Liver (tissue), 3 donors: ENCODE data around the gene TMEM63C.

ENCODE experiments used
- JUND ChIP-seq, 2 donors: IDR thresholded peaks; 2 replicates each; pipeline ENCODE4 v1.6.1; 2016; ENCODE audit warnings: antibody characterized with exemption in 2 of 2
- RAD21 ChIP-seq, 2 donors: IDR thresholded peaks; 2 replicates each; pipeline ENCODE4 v1.6.1; 2016; ENCODE audit warnings: antibody characterized with exemption in 2 of 2, mild to moderate bottlenecking in 2 of 2
- SP1 ChIP-seq: IDR thresholded peaks from 2 replicates; pipeline ENCODE4 v1.6.1; 2018; ENCODE audit warnings: antibody characterized with exemption, mild to moderate bottlenecking
- TAF1 ChIP-seq: conservative IDR thresholded peaks from 2 replicates; pipeline ENCODE4 v1.6.1; 2016; ENCODE audit warnings: antibody characterized with exemption, mild to moderate bottlenecking
- YY1 ChIP-seq: IDR thresholded peaks from 2 replicates; pipeline ENCODE4 v1.6.1; 2016; ENCODE audit warnings: antibody characterized with exemption, mild to moderate bottlenecking
- TF ChIP-seq, protein P1 (sequence below): fragments of 150-350 bp; IDR thresholded peaks from 2 replicates; pipeline ENCODE4 v1.5.1; 2017; ENCODE audit warnings: improper control_type of control experiment, low read depth, low read length; ENCODE audit not compliant: missing input control
- TF ChIP-seq, protein P2 (sequence below): IDR thresholded peaks from 2 replicates; pipeline ENCODE4 v1.6.1; 2016; ENCODE audit warnings: antibody characterized with exemption, mild to moderate bottlenecking
- TF ChIP-seq, protein P3 (sequence below): IDR thresholded peaks from 2 replicates; pipeline ENCODE4 v1.6.1; 2016; ENCODE audit warnings: antibody characterized with exemption
- TF ChIP-seq, protein P4 (sequence below): IDR thresholded peaks from 2 replicates; pipeline ENCODE4 v1.6.1; 2016; ENCODE audit warnings: antibody characterized with exemption
- donor health status: healthy.
- donor health status: healthy.

DNA sequence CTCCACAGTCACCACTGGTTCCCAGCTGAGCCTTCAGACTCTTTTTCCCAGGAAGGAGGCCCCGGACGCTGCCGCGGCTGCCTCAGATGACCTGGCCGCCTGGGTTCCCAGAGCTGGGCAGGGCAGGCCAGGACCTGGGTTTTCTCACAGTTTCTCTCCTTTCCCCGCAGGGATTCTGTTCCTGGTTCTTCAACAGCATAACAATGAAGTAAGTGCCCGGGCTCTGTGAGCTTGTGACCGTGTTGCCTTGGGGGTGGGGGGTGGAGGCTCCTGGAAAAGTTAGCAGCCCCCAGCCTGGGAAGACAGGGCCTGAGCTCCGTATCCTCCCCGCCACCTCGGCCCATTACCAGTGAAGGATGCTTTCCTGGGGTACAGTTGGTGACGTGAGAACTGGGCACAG, 43.7 kb downstream of the TMEM63C start:
- TF ChIP-seq, protein P1, sequence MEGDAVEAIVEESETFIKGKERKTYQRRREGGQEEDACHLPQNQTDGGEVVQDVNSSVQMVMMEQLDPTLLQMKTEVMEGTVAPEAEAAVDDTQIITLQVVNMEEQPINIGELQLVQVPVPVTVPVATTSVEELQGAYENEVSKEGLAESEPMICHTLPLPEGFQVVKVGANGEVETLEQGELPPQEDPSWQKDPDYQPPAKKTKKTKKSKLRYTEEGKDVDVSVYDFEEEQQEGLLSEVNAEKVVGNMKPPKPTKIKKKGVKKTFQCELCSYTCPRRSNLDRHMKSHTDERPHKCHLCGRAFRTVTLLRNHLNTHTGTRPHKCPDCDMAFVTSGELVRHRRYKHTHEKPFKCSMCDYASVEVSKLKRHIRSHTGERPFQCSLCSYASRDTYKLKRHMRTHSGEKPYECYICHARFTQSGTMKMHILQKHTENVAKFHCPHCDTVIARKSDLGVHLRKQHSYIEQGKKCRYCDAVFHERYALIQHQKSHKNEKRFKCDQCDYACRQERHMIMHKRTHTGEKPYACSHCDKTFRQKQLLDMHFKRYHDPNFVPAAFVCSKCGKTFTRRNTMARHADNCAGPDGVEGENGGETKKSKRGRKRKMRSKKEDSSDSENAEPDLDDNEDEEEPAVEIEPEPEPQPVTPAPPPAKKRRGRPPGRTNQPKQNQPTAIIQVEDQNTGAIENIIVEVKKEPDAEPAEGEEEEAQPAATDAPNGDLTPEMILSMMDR = no peak
- TF ChIP-seq, protein P2, sequence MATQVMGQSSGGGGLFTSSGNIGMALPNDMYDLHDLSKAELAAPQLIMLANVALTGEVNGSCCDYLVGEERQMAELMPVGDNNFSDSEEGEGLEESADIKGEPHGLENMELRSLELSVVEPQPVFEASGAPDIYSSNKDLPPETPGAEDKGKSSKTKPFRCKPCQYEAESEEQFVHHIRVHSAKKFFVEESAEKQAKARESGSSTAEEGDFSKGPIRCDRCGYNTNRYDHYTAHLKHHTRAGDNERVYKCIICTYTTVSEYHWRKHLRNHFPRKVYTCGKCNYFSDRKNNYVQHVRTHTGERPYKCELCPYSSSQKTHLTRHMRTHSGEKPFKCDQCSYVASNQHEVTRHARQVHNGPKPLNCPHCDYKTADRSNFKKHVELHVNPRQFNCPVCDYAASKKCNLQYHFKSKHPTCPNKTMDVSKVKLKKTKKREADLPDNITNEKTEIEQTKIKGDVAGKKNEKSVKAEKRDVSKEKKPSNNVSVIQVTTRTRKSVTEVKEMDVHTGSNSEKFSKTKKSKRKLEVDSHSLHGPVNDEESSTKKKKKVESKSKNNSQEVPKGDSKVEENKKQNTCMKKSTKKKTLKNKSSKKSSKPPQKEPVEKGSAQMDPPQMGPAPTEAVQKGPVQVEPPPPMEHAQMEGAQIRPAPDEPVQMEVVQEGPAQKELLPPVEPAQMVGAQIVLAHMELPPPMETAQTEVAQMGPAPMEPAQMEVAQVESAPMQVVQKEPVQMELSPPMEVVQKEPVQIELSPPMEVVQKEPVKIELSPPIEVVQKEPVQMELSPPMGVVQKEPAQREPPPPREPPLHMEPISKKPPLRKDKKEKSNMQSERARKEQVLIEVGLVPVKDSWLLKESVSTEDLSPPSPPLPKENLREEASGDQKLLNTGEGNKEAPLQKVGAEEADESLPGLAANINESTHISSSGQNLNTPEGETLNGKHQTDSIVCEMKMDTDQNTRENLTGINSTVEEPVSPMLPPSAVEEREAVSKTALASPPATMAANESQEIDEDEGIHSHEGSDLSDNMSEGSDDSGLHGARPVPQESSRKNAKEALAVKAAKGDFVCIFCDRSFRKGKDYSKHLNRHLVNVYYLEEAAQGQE = no peak
- no peak for TF ChIP-seq JUND (IDR thresholded peaks at IDR 0.05)
- no peak for TF ChIP-seq YY1
- TF ChIP-seq, protein P3, sequence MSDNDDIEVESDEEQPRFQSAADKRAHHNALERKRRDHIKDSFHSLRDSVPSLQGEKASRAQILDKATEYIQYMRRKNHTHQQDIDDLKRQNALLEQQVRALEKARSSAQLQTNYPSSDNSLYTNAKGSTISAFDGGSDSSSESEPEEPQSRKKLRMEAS = no peak
- TF ChIP-seq, protein P4, sequence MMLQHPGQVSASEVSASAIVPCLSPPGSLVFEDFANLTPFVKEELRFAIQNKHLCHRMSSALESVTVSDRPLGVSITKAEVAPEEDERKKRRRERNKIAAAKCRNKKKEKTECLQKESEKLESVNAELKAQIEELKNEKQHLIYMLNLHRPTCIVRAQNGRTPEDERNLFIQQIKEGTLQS = no peak
- no peak for TF ChIP-seq TAF1
- TF ChIP-seq SP1 = no peak
- no peak for TF ChIP-seq RAD21 (IDR thresholded peaks at IDR 0.05)
